Smooth muscle cell (in vitro differentiated cells): ENCODE results near the gene TOX3. TPM values are rescaled to one million over a fixed set of nuclear protein-coding genes. Genes with fewer than 3 reads are reported as not detected.

Experiments
- DNase-seq: peaks from one replicate; lab custom pipeline; 2025; ENCODE audit not compliant: unreplicated experiment; lab: John Stamatoyannopoulos, UW
- H2AFZ ChIP-seq: fragments of 200-600 bp; sonication (generic); 2 replicates; pipeline ENCODE4 v1.6.0; 2016; ENCODE audit warnings: antibody characterized with exemption, low read depth, mild to moderate bottlenecking
- H3F3A ChIP-seq: fragments of 200-600 bp; sonication (generic); 2 replicates; pipeline ENCODE4 v1.6.0; 2017; ENCODE audit warnings: antibody characterized with exemption, low read depth
- H3K27ac ChIP-seq: fragments of 200-600 bp; sonication (generic); 2 replicates; pipeline ENCODE4 v1.5.1; 2016; ENCODE audit warnings: low read depth, mild to moderate bottlenecking
- H3K27me3 ChIP-seq: fragments of 200-600 bp; sonication (generic); 2 replicates; pipeline ENCODE4 v1.6.1; 2016; ENCODE audit warnings: low read depth, mild to moderate bottlenecking
- H3K36me3 ChIP-seq: fragments of 200-600 bp; sonication (generic); 2 replicates; pipeline ENCODE4 v1.5.1; 2016; ENCODE audit warnings: low read depth
- H3K4me1 ChIP-seq: fragments of 200-600 bp; sonication (generic); 2 replicates; pipeline ENCODE4 v1.5.1; 2016; ENCODE audit warnings: low read depth
- H3K4me2 ChIP-seq: fragments of 200-600 bp; sonication (generic); 2 replicates; pipeline ENCODE4 v1.6.0; 2016; ENCODE audit warnings: mild to moderate bottlenecking
- H3K4me3 ChIP-seq: fragments of 200-600 bp; sonication (generic); 2 replicates; pipeline ENCODE4 v1.5.1; 2016; ENCODE audit warnings: mild to moderate bottlenecking
- H3K79me2 ChIP-seq: fragments of 200-600 bp; sonication (generic); 2 replicates; pipeline ENCODE4 v1.6.0; 2016; ENCODE audit warnings: low read depth, mild to moderate bottlenecking
- H3K9ac ChIP-seq: fragments of 200-600 bp; sonication (generic); 2 replicates; pipeline ENCODE4 v1.6.0; 2016; ENCODE audit warnings: low read depth
- H3K9me3 ChIP-seq: fragments of 200-600 bp; sonication (generic); replicated peaks from 2 replicates; pipeline ENCODE4 v1.5.1; 2016; ENCODE audit warnings: low read depth
- H4K20me1 ChIP-seq: fragments of 200-600 bp; sonication (generic); 2 replicates; pipeline ENCODE4 v1.6.0; 2016; ENCODE audit warnings: low read depth
- WGBS: methylation state at CpG from one replicate; pipeline ENCODE4 v1.1.7; 2016; ENCODE audit warnings: low lambda C conversion rate; 5-methylcytosine and 5-hydroxymethylcytosine counted together
- polyA plus RNA-seq: library from polyadenylated mRNA; unstranded; fragments of >200 nt; fragmentation: Nextera tagmentation; extraction: Ambion mirVana; gene quantifications from 2 replicates; pipeline ENCODE4 v1.2.1, GENCODE V29; 2016
- total RNA-seq: library from RNA; depleted of rRNA; stranded (reverse); fragments of >200 nt; gene quantifications from 2 replicates; pipeline ENCODE4 v1.2.3, GENCODE V29; 2014
- TF ChIP-seq, protein P1 (sequence below): fragments of 200-600 bp; sonication (generic); IDR thresholded peaks from 2 replicates; pipeline ENCODE4 v1.5.1; 2017; ENCODE audit warnings: borderline replicate concordance, mild to moderate bottlenecking, antibody characterized with exemption; ENCODE audit not compliant: insufficient read depth, poor library complexity, severe bottlenecking

Gene TOX3
- total and polyA plus RNA-seq, 2 experiments from 2014 or later: 0.18 to 0.49 TPM

DNA sequence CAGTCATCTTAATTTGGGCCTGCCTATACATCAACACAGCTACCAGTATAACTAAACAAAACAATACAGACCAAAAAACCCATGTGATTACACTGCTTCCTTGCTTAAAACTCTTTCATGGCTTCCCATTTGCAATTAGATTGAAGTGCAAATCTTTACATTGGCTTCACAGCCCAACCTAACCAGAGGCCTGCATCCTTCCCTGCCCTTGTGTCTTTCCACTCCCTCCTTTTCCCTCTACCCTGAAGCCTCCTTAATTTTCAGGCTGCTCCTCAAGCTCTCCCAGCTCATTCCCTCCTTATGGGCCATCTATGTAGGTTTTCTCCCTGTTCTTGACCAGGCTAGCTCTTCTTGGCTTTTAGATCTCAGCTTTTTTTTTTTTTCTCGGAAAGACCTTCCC, 147.8 kb downstream of the TOX3 start:
- H3K79me2 ChIP-seq: no peaks in the 10 kb centered on the region
- H3K4me1 ChIP-seq: no peaks in the 10 kb centered on the region
- no peaks in the 10 kb centered on the region for H4K20me1 ChIP-seq
- no peaks in the 10 kb centered on the region for H3K27me3 ChIP-seq
- no peak overlapping the region for H3K4me3 ChIP-seq
- H3K9me3 ChIP-seq: no peaks in the 10 kb centered on the region
- no peaks in the 10 kb centered on the region for H3K36me3 ChIP-seq
- no peaks in the 10 kb centered on the region for H3F3A ChIP-seq
- no peak overlapping the region for H3K27ac ChIP-seq
- H3K9ac ChIP-seq: no peak overlapping the region
- no peak overlapping the region for H3K4me2 ChIP-seq
- H2AFZ ChIP-seq: no peak overlapping the region
- DNase-seq: no peak
- TF ChIP-seq, protein P1, sequence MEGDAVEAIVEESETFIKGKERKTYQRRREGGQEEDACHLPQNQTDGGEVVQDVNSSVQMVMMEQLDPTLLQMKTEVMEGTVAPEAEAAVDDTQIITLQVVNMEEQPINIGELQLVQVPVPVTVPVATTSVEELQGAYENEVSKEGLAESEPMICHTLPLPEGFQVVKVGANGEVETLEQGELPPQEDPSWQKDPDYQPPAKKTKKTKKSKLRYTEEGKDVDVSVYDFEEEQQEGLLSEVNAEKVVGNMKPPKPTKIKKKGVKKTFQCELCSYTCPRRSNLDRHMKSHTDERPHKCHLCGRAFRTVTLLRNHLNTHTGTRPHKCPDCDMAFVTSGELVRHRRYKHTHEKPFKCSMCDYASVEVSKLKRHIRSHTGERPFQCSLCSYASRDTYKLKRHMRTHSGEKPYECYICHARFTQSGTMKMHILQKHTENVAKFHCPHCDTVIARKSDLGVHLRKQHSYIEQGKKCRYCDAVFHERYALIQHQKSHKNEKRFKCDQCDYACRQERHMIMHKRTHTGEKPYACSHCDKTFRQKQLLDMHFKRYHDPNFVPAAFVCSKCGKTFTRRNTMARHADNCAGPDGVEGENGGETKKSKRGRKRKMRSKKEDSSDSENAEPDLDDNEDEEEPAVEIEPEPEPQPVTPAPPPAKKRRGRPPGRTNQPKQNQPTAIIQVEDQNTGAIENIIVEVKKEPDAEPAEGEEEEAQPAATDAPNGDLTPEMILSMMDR: no peak
- 84% methylated on average over 1 of the region's 1 CpG for WGBS

DNA sequence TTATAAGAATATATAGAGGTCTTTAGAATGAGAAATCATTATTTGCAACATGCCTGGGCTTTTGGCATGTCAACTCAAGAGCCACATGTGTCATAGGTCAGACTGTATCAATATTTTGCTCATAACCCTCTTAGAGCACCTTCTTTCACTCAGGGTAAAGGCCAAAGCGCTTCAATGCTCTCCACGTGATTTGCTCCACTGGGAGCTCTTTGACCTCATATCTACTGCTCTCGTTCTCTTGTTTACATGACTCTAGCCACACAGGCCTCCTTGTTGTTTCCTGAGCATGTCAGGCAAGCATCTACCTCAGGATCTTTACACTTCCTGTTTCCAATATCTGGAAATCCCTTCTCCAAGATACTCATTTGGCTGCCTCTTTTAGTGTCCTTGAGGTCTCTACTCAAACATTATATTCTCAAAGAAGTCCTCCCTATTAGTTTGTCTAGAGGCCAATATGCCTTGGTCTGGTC, 148.4 kb downstream of the TOX3 start:
- no peak overlapping the region for H3K9ac ChIP-seq
- 75% methylated on average over 3 of the region's 3 CpGs for WGBS
- no peaks in the 10 kb centered on the region for H3K27me3 ChIP-seq
- H3K9me3 ChIP-seq: no peaks in the 10 kb centered on the region
- H3K36me3 ChIP-seq: no peaks in the 10 kb centered on the region
- no peaks in the 10 kb centered on the region for H4K20me1 ChIP-seq
- H3F3A ChIP-seq: no peaks in the 10 kb centered on the region
- no peak overlapping the region for H2AFZ ChIP-seq
- H3K27ac ChIP-seq: no peak overlapping the region
- H3K79me2 ChIP-seq: no peaks in the 10 kb centered on the region
- no peak for DNase-seq
- H3K4me1 ChIP-seq: no peaks in the 10 kb centered on the region
- H3K4me3 ChIP-seq: no peak overlapping the region
- no peak overlapping the region for H3K4me2 ChIP-seq
- TF ChIP-seq, protein P1: no peak

DNA sequence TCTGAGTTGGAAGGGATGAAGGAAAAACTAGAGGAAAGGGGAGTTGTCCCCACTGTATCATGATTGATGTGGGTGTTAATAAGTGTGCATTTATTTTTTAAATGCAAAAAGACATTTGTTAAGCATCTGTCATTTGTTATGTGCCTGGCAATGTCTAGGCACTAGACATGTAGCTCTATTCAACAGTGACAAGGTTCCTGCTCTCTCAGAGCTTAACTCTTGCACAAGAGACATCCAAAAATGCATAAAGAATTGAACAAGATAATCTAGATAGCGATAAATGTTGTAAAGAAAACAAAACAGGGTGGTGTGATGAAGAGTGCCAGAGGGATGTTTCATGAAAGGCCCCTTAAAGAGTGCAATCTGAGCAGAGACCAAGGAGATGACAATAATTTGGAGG, 148.9 kb downstream of the TOX3 start:
- H3K9me3 ChIP-seq: no peaks in the 10 kb centered on the region
- no peak overlapping the region for H2AFZ ChIP-seq
- H3K27me3 ChIP-seq: no peaks in the 10 kb centered on the region
- H3K4me1 ChIP-seq: no peaks in the 10 kb centered on the region
- no peak overlapping the region for H3K4me2 ChIP-seq
- H4K20me1 ChIP-seq: no peaks in the 10 kb centered on the region
- H3K36me3 ChIP-seq: no peaks in the 10 kb centered on the region
- no peak overlapping the region for H3K9ac ChIP-seq
- 93% methylated on average over 1 of the region's 1 CpG for WGBS
- TF ChIP-seq, protein P1: no peak
- no peaks in the 10 kb centered on the region for H3F3A ChIP-seq
- no peak overlapping the region for H3K27ac ChIP-seq
- no peak for DNase-seq
- H3K79me2 ChIP-seq: no peaks in the 10 kb centered on the region
- no peak overlapping the region for H3K4me3 ChIP-seq

DNA sequence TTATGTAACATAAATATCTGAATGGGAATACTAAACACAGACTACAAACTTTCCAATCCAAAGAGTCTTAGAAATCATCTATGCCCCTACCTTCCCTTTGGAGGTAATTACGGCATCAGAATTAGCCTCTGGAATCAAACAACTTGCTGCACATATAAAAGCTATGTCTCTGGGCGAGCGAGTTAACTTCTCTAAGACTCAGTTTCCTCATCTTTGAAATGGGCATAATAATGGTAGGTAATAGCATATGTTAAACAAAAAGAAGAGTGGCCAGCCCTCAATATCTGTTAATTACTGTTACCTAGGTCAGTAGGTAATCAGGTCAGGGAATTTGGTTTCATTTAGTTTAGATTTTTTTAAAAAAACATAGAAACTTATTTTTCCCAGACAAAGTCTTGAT, 153.5 kb downstream of the TOX3 start:
- 90% methylated on average over 3 of the region's 3 CpGs for WGBS
- H3K27ac ChIP-seq: no peak overlapping the region
- H2AFZ ChIP-seq: no peak overlapping the region

More for the DNA sequence above, 153.5 kb downstream of the TOX3 start:
- no peak overlapping the region for H3K4me3 ChIP-seq
- TF ChIP-seq, protein P1: no peak
- H3K36me3 ChIP-seq: no peaks in the 10 kb centered on the region
- no peaks in the 10 kb centered on the region for H4K20me1 ChIP-seq
- no peaks in the 10 kb centered on the region for H3K9me3 ChIP-seq
- no peak for DNase-seq
- H3K4me2 ChIP-seq: no peak overlapping the region
- H3K4me1 ChIP-seq: no peaks in the 10 kb centered on the region
- H3K79me2 ChIP-seq: no peaks in the 10 kb centered on the region
- no peak overlapping the region for H3K9ac ChIP-seq
- no peaks in the 10 kb centered on the region for H3F3A ChIP-seq
- H3K27me3 ChIP-seq: no peaks in the 10 kb centered on the region
